ENCODE results near the gene RYR3.

Gene RYR3

GRCh38 chr15:33580526-33580925 lies 269.8 kb downstream of the RYR3 start:
- no peak overlapping the region for H3K4me3 ChIP-seq (ENCODE audit: insufficient read depth, low read length, poor library complexity, severe bottlenecking)
- H3K9ac ChIP-seq (ENCODE audit: low read length) = no peak overlapping the region
- no peaks in the 10 kb centered on the region for H3K9me2 ChIP-seq (replicated peaks; ENCODE audit: insufficient read depth, low read length)
- no peaks in the 10 kb centered on the region for H3F3A ChIP-seq (ENCODE audit: insufficient read depth)
- H3K4me2 ChIP-seq (ENCODE audit: low read depth, low read length, poor library complexity, severe bottlenecking) = no peak overlapping the region
- no peaks in the 10 kb centered on the region for H3K79me2 ChIP-seq (ENCODE audit: insufficient read depth, low read length)
- no peaks in the 10 kb centered on the region for H3K27me3 ChIP-seq (ENCODE audit: low read length)
- H3K9me3 ChIP-seq (ENCODE audit: insufficient read depth, low read length) = no peaks in the 10 kb centered on the region
- no peak overlapping the region for H3K27ac ChIP-seq (ENCODE audit: low read depth, low read length)
- no peak overlapping the region for H2AFZ ChIP-seq (ENCODE audit: low read depth, low read length, severe bottlenecking)
- H3K36me3 ChIP-seq (ENCODE audit: low read length) = no peaks in the 10 kb centered on the region
- no peaks in the 10 kb centered on the region for H4K20me1 ChIP-seq (ENCODE audit: low read depth, low read length)
- TF ChIP-seq EZH2phosphoT487 (conservative IDR thresholded peaks at IDR 0.05; ENCODE audit: low read length) = no peak
- no peak for TF ChIP-seq CTCF (IDR thresholded peaks at IDR 0.05; ENCODE audit: insufficient read depth, low read length, poor library complexity, severe bottlenecking)

GRCh38 chr15:33581032-33581431 lies 270.3 kb downstream of the RYR3 start:
- no peaks in the 10 kb centered on the region for H3K9me2 ChIP-seq (replicated peaks; ENCODE audit: insufficient read depth, low read length)
- no peaks in the 10 kb centered on the region for H4K20me1 ChIP-seq (ENCODE audit: low read depth, low read length)
- no peaks in the 10 kb centered on the region for H3K9me3 ChIP-seq (ENCODE audit: insufficient read depth, low read length)
- H2AFZ ChIP-seq (ENCODE audit: low read depth, low read length, severe bottlenecking) = no peak overlapping the region
- H3K4me2 ChIP-seq (ENCODE audit: low read depth, low read length, poor library complexity, severe bottlenecking) = no peak overlapping the region
- TF ChIP-seq EZH2phosphoT487 (conservative IDR thresholded peaks at IDR 0.05; ENCODE audit: low read length) = no peak
- TF ChIP-seq CTCF (IDR thresholded peaks at IDR 0.05; ENCODE audit: insufficient read depth, low read length, poor library complexity, severe bottlenecking) = no peak
- H3K36me3 ChIP-seq (ENCODE audit: low read length) = no peaks in the 10 kb centered on the region
- H3K9ac ChIP-seq (ENCODE audit: low read length) = no peak overlapping the region
- no peak overlapping the region for H3K27ac ChIP-seq (ENCODE audit: low read depth, low read length)
- H3K79me2 ChIP-seq (ENCODE audit: insufficient read depth, low read length) = no peaks in the 10 kb centered on the region
- H3K4me3 ChIP-seq (ENCODE audit: insufficient read depth, low read length, poor library complexity, severe bottlenecking) = no peak overlapping the region
- no peaks in the 10 kb centered on the region for H3F3A ChIP-seq (ENCODE audit: insufficient read depth)
- no peaks in the 10 kb centered on the region for H3K27me3 ChIP-seq (ENCODE audit: low read length)

GRCh38 chr15:33584797-33585196 lies 274.0 kb downstream of the RYR3 start:
- Histone ChIP-seq H3F3A (ENCODE audit: insufficient read depth) (no peaks in the 10 kb centered on the region), H3K9me3 (ENCODE audit: insufficient read depth, low read length) (no peaks in the 10 kb centered on the region), H3K36me3 (ENCODE audit: low read length) (no peaks in the 10 kb centered on the region), H3K27me3 (ENCODE audit: low read length) (no peaks in the 10 kb centered on the region), H3K4me3 (ENCODE audit: insufficient read depth, low read length, poor library complexity, severe bottlenecking) (no peak overlapping the region), H3K27ac (ENCODE audit: low read depth, low read length) (no peak overlapping the region), H4K20me1 (ENCODE audit: low read depth, low read length) (no peaks in the 10 kb centered on the region), H3K9ac (ENCODE audit: low read length) (no peak overlapping the region), H3K4me2 (ENCODE audit: low read depth, low read length, poor library complexity, severe bottlenecking) (no peak overlapping the region), H2AFZ (ENCODE audit: low read depth, low read length, severe bottlenecking) (no peak overlapping the region), H3K79me2 (ENCODE audit: insufficient read depth, low read length) (no peaks in the 10 kb centered on the region), H3K9me2 (replicated peaks; ENCODE audit: insufficient read depth, low read length) (no peaks in the 10 kb centered on the region)
- no peak for TF ChIP-seq CTCF (IDR thresholded peaks at IDR 0.05; ENCODE audit: insufficient read depth, low read length, poor library complexity, severe bottlenecking)
- TF ChIP-seq EZH2phosphoT487 (conservative IDR thresholded peaks at IDR 0.05; ENCODE audit: low read length) = no peak

Measured in SU-DHL-6 (cell line).